GM19467 (cell line): Measurements from ENCODE around the gene WNT3.

ENCODE experiments used
- ATAC-seq: cut with Tn5 transposase; IDR thresholded peaks from one replicate; pipeline ENCODE4 v1.9.1; 2021; ENCODE audit warnings: mild to moderate bottlenecking, moderate library complexity; ENCODE audit not compliant: unreplicated experiment

WNT3 gene

GRCh38 chr17:46733837-46734475, 84.5 kb downstream of the WNT3 start:
- ATAC-seq: no peak

DNA sequence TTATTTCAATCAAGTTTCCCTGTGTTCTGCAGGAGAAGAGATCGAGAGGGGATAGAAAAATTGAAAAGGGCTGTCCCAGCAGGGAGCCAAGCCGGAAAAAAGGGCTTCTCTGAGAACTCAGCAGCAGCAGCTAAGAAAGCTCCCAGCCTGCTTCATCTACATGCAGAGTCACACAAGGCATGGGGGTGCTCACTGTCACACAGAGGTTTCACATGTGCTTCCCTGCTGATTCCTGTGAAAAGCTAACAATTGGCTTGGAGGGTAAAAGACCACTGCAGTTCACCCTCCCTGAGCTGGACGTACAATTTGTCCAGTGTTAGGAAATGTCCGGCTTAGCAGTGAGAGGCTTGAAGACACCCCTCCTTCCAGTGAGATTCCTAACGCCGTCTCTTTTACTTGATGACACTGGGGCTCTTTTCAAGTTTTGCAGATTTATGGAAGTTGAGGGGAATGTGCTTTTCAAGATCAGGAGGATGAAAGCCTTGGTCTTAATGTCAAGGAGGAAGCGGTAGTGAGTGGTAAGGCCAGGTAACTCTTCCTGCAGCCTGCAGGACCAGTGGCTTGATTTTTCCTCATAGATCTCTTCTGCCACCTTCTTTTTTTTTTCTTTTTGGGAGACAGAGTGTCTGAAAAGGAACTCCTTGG, 85.6 kb downstream of the WNT3 start:
- ATAC-seq: no peak

- no peak for ATAC-seq
These were observed 86.3 kb downstream of the WNT3 start for GRCh38 chr17:46732160-46732559.

DNA sequence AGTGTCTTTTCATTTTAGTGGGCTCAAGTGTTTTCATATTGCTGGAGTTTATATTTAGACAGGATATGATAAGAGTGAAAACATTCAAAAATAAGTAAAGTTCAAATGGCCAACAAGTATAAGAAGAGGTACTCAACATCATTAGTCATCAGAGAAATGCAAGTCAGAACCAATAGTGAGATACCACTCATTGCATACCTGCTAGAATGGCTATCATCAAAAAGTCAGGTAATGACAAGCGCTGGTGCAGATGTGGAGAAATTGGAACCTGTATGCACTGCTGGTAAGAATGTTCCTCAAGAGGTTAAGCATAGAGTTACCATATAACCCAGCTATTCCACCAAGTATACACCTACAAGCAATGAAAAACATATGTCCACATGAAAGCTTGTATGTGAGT, 87.8 kb downstream of the WNT3 start:
- no peak for ATAC-seq

DNA sequence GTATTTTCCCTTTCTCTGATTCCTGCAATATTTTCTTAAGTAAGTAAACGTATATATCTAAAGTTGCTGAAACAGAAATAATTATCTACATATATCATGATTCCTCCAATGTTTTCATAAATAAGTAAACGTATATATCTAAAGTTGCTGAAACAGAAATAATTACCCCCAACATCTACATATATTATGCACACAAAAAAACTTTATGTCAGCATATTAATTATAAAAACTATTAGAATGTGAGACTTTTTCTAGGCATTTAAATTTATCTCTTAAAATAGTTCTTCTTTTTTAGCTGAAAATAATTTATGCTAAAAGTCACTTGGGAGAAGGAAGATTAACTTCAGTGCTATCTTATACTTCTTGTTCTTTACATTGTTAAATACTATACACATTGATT, 88.5 kb downstream of the WNT3 start:
- no peak for ATAC-seq

- ATAC-seq: no peak
These were observed 90.7 kb downstream of the WNT3 start for GRCh38 chr17:46727572-46728348.

GRCh38 chr17:46726206-46726605, 92.3 kb downstream of the WNT3 start:
- ATAC-seq: no peak

DNA sequence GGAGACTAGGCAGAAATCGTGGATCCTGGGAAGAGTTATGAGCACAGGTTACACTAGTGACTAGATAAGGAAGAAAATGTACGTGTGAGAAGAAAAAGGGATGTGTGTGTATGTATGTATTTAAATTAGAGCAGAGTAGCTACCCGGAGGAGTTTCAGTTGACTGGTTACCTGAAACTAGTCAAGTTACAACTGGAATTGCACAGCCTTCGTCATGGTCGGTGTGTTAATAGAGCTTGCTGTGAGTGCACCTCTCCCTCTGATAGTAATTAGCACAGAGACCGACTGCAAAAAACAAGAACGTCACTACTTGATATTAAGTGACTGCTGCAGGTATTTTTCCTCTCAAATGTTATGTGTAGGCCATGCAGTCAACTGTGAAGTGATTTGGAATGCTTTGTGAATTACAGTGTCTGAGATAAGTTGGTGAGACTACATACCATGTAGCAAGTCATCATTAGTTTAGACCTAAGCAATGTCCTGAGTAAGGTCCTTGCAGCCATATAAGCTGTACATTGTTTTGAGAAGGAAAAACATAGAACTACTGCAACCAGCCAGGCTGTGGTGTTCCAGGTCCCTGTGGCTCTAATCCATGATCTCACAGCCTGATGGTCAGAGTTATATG, 95.7 kb downstream of the WNT3 start:
- ATAC-seq: no peak

DNA sequence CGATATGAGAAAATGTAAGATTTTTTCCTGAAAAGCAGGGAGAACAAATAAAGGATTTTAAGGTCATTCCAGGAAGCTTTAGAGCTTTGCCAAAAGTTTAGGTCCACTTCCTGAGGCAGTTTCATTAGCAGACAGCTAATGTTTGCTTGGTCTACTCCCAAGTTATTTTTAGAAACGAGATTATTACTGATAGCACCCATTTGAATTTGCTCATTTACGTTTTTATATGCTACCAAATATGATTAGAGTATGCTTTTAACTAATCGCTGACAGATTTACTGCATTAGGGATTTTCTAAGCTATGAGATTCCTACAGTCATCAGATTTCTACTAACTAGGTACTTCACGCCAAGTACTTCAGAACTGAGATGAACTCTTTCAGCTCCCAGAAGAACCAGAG, 98.1 kb downstream of the WNT3 start:
- ATAC-seq: no peak

DNA sequence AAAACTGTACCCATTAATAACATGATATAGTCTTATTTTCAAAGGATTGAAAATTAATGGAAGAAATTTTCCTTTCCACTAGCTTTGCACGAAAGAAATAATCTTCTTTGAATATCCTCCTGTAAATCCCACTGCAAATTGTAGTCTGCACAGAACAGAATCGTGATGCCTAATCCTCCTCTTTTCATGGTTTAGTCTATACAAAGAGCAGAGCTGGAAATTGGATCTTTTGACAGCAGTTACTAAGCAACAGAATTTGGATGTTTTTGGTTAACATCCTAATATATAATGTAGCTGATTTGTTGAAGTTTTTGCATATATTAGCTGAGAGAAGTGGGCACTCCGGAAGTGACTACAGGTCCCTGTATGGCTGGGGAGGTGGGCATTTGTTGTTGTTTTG, 98.6 kb downstream of the WNT3 start:
- ATAC-seq: no peak

DNA sequence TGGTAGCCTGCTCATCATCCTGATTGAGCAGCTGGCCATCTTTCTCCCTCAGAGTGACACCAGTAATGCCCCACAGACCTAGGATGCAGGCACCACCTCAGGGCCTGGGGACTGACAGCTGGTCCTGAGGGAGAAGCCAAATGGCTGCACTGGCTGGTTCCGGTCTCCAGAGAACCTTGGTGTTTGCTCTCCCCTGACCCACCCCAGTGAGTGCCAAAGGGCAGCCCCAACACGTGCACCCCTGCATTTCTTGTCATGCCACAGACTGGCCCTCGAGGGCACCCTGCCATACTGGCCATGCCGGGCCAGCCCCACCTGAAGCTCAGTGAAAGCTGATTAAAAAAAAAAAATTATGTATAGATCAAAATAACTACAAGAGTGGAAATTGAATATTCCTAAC, 100.5 kb downstream of the WNT3 start:
- ATAC-seq: no peak
